Measurements from ENCODE around the gene MRPL3. TPM values are rescaled to one million over a fixed set of nuclear protein-coding genes. Genes with fewer than 3 reads are reported as not detected.

Gene MRPL3
- polyA plus RNA-seq, 3 donors, result 20.9 to 66.3 (median 62.9) TPM

- Histone ChIP-seq H3K4me3 (replicated peaks in 1 of 3; ENCODE audit: low read depth in 2 of 3, low read length in 3 of 3) (no peak overlapping the region), H3K79me2 (ENCODE audit: insufficient read depth, low read length) (no peaks in the 10 kb centered on the region), H3K27me3 (ENCODE audit: control insufficient read depth in 2 of 2, insufficient read depth in 2 of 2, low read length in 2 of 2) (no peaks in the 10 kb centered on the region), H2AFZ (ENCODE audit: insufficient read depth, low read depth, low read length, poor library complexity, severe bottlenecking) (no peak overlapping the region), H3K4me1 (ENCODE audit: control insufficient read depth in 1 of 2, insufficient read depth in 2 of 2, low read length in 2 of 2) (no peaks in the 10 kb centered on the region), H3K9me3 (replicated peaks in 1 of 2; ENCODE audit: control insufficient read depth in 1 of 2, insufficient read depth in 1 of 2, low read length in 2 of 2) (no peaks in the 10 kb centered on the region), H3K4me2 (replicated peaks; ENCODE audit: extremely low read depth, low read length, poor library complexity, severe bottlenecking) (no peak overlapping the region), H3K27ac (ENCODE audit: low read depth in 1 of 2, low read length in 2 of 2) (no peak overlapping the region), H3K9ac (ENCODE audit: insufficient read depth, low read length, poor library complexity, severe bottlenecking) (no peak overlapping the region), H3K36me3 (replicated peaks in 1 of 2; ENCODE audit: control insufficient read depth in 1 of 2, insufficient read depth in 2 of 2, low read length in 2 of 2) (no peaks in the 10 kb centered on the region), H4K20me1 (ENCODE audit: insufficient read depth, low read length) (no peaks in the 10 kb centered on the region)
- WGBS (ENCODE audit: insufficient coverage), result 100% methylated on average over 1 of the region's 1 CpG
- H3K36me3 Mint-ChIP-seq, result no peaks in the 10 kb centered on the region
- DNase-seq, result no peak
- H3K4me1 Mint-ChIP-seq, result no peaks in the 10 kb centered on the region
- intact Hi-C loops (cut with micrococcal nuclease), result no loop called here
- H3K4me3 Mint-ChIP-seq, result no peak overlapping the region
- H3K9me3 Mint-ChIP-seq, result no peaks in the 10 kb centered on the region
- TF ChIP-seq CTCF (IDR thresholded peaks at IDR 0.05), result no peak
- H3K27me3 Mint-ChIP-seq (ENCODE audit: low read depth in 3 of 3), result peaks cover 4 to 8% (median 5%) of the 10 kb centered on the region in 3 donors
- no peak overlapping the region for H3K27ac Mint-ChIP-seq
These were observed 44.8 kb upstream of the MRPL3 start for GRCh38 chr3:131547585-131547984.

GRCh38 chr3:131546441-131546840, 43.7 kb upstream of the MRPL3 start:
- intact Hi-C loops (cut with micrococcal nuclease), result no loop called here
- no peak for TF ChIP-seq CTCF (IDR thresholded peaks at IDR 0.05)

More at GRCh38 chr3:131546441-131546840, 43.7 kb upstream of the MRPL3 start:
- H3K79me2 ChIP-seq (ENCODE audit: insufficient read depth, low read length), result no peaks in the 10 kb centered on the region
- H3K27ac ChIP-seq (ENCODE audit: low read depth in 1 of 2, low read length in 2 of 2), result no peak overlapping the region
- no peak overlapping the region for H2AFZ ChIP-seq (ENCODE audit: insufficient read depth, low read depth, low read length, poor library complexity, severe bottlenecking)
- no peak overlapping the region for H3K4me2 ChIP-seq (replicated peaks; ENCODE audit: extremely low read depth, low read length, poor library complexity, severe bottlenecking)
- Mint-ChIP-seq H3K27me3 (ENCODE audit: low read depth in 3 of 3) (peaks cover 4 to 8% (median 4%) of the 10 kb centered on the region in 3 donors), H3K4me1 (no peaks in the 10 kb centered on the region), H3K27ac (no peak overlapping the region), H3K4me3 (no peak overlapping the region), H3K36me3 (no peaks in the 10 kb centered on the region), H3K9me3 (no peaks in the 10 kb centered on the region)
- H4K20me1 ChIP-seq (ENCODE audit: insufficient read depth, low read length), result no peaks in the 10 kb centered on the region
- no peak for DNase-seq
- no peaks in the 10 kb centered on the region for H3K36me3 ChIP-seq (replicated peaks in 1 of 2; ENCODE audit: control insufficient read depth in 1 of 2, insufficient read depth in 2 of 2, low read length in 2 of 2)
- H3K9ac ChIP-seq (ENCODE audit: insufficient read depth, low read length, poor library complexity, severe bottlenecking), result no peak overlapping the region
- no peaks in the 10 kb centered on the region for H3K27me3 ChIP-seq (ENCODE audit: control insufficient read depth in 2 of 2, insufficient read depth in 2 of 2, low read length in 2 of 2)
- H3K4me3 ChIP-seq (replicated peaks in 1 of 3; ENCODE audit: low read depth in 2 of 3, low read length in 3 of 3), result no peak overlapping the region
- no peaks in the 10 kb centered on the region for H3K9me3 ChIP-seq (replicated peaks in 1 of 2; ENCODE audit: control insufficient read depth in 1 of 2, insufficient read depth in 1 of 2, low read length in 2 of 2)
- no peaks in the 10 kb centered on the region for H3K4me1 ChIP-seq (ENCODE audit: control insufficient read depth in 1 of 2, insufficient read depth in 2 of 2, low read length in 2 of 2)

Data from CD14-positive monocyte (primary cell).